Measurements from ENCODE around the gene PBX4.
"Not testable (repeated sequence)": the region's sequence is repeated elsewhere in the genome, so short reads cannot be mapped to it uniquely, and the experiment has no call there.

PBX4 gene, protein sequence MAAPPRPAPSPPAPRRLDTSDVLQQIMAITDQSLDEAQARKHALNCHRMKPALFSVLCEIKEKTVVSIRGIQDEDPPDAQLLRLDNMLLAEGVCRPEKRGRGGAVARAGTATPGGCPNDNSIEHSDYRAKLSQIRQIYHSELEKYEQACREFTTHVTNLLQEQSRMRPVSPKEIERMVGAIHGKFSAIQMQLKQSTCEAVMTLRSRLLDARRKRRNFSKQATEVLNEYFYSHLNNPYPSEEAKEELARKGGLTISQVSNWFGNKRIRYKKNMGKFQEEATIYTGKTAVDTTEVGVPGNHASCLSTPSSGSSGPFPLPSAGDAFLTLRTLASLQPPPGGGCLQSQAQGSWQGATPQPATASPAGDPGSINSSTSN

GRCh38 chr19:19618219-19619051 is at the start of gene PBX4:
TSS of gene PBX4 (minus strand) at chr19:19618687. CDS start at chr19:19618629, 58 bp downstream.
- DNase-seq (ENCODE audit: low spot score), result peak; percentile 92

- not testable (repeated sequence) for DNase-seq (ENCODE audit: low spot score)
Observed at GRCh38 chr19:19665420-19665948, 47.0 kb upstream of the PBX4 start.

DNA sequence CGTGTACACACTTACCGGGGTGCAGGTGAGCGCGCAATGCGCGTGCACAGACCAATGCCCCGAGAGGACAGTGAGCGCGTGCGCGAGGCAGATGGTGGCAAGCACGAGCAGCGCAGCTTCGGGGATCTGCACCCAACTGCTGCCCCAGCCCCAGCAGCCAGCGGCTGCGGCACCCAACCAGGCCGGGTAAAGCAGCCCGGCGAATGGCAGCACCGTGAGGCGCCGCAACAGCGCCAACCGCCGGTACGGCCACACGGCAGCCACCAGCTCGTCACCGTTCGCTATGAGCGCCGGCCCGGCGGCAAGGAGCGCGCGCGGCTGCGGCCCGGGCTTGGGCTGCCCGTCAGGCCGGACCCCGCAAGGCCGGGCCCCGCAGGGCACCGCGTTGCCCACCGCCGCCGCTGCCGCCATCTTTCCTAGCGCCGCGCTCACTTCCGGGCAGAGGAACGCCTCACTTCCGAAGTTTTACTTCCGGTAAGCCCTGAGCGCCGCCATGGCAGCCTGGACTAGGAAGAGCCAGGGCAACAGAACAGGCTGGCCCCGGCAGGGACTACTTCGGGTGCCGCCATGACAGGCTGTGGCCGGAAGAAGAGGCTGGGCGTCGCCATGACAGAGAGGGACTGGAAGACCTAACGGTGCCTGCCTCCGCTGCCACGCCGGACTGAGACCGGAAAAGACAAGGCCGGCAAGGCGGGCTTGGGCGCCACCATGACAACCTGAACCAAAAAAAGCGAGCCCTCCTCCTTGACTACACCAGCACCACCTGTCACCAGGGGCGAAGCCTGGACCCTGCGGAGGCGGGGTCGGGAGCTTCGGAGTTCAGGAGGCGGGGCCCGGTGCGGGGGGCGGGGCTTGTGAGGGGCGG is 45.0 kb upstream of the PBX4 start, which contains the start of gene ATP13A1:
Gene ATP13A1 (minus strand): TSS at position 421 of the 865 bp plus-strand sequence. CDS start 10 bp downstream, at position 411.
- peak; percentile 99 for DNase-seq (ENCODE audit: low spot score)

GRCh38 chr19:19662871-19663255 is 44.4 kb upstream of the PBX4 start:
- DNase-seq (ENCODE audit: low spot score), result no peak

DNA sequence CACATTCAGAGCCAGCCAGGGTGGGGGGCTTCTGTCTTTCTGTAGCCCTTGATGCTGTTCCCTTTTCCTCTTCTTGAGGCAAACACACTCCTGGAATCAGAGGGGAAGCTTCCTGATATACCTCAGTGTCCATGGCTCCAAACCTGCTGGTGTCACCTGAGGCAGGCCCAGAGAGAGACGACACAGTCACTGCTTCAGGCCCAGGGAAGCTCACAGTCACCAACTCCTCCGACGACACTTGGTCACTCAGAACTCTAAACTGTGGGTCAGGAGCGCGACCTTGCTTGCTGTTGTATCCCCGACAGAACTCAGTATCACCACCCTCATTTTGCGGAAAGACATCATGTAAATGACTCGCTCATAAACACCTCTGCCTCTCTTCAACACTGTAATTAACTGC is 43.9 kb upstream of the PBX4 start:
- DNase-seq (ENCODE audit: low spot score), result no peak

DNA sequence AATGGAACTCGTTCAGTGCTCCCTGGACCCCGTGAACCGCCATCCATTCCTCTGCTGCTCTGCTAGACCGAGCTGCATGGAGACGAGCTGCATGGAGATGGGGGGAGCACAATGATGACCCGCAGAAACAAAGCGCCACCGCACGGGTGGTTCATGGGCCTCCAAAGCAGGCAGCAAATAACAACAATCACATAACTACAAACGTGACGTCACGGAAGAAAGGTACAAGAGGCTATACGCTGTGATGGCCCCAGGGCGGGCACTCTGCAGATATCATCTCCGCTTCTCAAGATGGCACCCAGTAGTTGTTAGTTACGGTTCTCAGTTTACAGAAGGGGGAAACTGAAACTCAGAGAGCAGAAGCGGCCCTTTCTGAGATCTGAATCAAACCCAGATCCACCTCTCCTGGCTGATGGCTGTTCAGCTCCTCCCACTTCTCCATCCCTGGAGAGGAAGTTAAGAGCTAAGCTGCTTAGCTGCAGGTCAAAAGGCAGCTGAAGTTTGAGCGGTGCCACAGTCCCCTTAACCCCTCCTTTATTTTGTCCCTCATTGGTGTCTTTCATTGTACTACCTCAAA is 43.3 kb upstream of the PBX4 start:
- no peak for DNase-seq (ENCODE audit: low spot score)

DNA sequence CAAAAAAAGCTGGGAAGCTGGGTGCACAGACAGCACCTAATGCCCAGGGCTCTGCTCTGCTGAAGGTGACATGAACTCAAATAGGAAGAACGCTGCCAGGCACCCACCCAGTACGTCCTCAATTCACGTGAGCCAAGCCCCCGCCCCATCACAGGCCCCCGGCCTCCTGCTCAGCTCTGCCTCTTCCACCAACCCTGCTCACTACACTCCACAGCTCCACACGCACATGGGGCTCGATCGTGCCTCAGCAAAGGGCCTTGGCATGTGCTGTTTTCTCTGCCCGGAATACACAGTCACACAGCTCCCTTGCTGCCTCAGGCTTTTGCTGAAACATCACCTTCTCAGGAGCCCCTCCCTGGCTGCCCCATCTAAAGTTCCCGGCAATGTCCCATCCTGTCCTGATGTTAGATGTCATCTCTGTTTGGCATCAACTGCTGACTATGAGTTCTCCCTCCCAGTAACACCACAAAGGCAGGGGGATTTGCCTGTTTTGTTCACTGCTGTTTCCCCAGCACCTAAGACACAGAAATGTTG is 42.7 kb upstream of the PBX4 start:
- no peak for DNase-seq (ENCODE audit: low spot score)

- no peak for DNase-seq (ENCODE audit: low spot score)
Observed at GRCh38 chr19:19659646-19660245, 41.3 kb upstream of the PBX4 start.

DNA sequence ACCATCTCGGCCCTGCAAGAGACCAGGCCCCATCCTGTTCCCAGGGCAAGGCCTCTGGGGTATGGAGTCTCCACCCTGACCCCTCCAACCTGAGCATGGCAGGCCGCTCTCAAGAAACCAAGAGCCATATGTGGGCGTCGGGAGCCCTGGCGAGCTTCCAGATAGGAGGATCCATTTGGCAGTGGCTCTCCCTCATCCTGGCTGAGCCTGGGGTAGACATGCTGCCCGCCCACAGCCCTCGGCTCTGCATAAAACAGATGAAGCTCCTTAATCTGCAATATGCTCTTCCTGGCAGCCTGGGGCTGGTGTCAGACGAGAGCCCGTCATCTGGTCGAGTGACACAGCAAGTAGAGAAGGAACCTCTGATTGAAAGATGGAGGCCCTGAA is 38.9 kb upstream of the PBX4 start:
- DNase-seq (ENCODE audit: low spot score), result no peak

DNA sequence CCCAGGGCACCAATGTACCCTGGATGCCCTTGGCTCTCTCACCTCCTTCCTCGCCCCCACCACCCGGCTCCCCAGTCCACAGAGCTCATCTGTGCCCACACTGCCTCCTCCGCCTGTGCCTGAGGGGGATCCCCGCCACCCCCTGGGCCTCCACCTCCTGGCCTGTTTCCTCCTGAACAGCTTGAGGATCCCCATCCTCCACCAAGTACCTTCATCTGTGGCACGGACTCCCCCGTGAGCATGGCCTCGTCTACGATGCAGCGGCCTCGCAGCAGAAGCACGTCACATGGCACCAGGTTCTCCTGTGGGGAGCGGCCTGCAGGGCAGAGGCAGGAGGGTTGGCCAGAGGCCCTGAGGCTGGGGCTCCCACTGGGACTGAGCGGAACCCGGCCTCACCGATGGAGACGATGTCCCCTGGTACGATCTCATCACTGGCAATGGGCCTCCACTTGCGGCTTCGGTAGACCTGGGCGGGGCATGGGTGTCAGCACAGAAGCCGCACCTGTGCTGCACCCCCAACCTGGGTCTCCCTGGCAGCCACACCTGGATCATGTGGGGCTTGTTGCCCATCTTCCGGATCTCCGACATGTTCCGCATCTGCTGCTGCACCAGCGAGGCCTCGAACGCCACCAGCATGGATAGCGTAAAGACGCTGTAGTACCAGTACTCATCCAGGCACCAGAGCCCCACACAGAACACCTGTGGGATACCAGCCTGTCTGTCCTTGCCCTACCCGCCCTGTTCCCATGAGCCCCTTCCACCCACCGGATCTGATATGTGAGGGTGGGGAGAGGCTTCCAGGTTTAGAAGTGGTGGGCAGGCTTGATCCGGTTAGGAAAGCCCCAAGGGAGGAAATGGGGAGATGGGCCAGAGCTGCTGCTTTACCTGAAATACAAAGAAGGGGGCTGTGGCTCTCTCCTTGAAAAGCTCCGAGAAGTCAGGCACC is 38.2 kb upstream of the PBX4 start:
- DNase-seq (ENCODE audit: low spot score), result no peak

DNA sequence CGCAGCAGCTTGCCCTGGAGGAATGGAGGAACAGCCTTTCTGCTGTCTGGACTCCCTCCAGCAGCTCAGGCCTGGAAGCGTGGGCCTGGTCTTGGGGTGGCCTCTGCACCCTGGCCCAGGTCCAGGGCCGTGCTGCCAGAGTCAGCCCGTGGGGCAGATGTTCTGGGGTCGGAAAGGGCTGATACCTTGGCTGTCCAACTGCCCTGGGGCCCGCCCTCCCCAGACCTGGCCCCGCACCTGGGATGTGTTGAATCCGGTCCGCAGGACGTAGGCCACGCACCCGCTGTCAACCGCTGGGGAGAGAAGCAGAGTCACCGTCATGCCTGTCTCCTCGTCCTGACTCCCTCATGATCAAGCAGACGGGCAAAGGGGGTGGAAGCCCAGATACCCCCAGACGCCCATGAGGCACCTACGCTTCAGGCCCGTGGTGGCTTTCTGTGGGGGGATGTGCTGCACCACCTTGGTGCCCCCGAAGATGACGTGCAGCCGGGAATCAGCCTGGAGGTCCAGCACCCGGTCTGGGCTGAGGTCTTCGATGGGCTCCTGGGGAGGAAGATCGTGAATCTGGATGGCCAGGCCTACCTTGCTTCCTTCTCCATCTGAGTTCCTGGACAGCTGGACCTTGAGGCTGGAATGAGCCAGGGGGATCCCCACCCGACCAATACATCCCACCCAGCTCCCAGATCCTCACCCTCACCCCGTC is 37.3 kb upstream of the PBX4 start:
- no peak for DNase-seq (ENCODE audit: low spot score)

GRCh38 chr19:19655051-19655594 is 36.6 kb upstream of the PBX4 start:
- no peak for DNase-seq (ENCODE audit: low spot score)

DNA sequence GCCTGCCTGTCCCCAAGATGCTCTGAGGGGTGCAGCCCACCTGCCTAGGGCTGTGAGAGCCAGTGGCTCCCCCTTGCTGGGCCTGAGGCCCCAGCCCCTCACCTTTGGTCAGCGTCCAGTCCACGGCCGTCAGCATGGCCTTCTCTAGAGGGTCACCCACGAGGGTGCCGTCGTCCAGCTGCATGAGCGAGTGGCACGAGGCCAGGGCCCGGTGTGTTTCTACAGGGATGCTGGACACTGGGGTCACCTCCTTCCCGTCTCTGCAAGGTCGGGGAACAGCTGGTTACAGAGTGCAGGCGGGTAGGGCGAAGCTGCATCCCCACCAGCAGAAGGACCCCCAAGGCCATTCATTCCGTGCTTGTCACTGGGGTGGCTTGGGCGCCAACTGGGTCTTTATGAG is 36.0 kb upstream of the PBX4 start:
- no peak for DNase-seq (ENCODE audit: low spot score)

- no peak for DNase-seq (ENCODE audit: low spot score)
Observed at GRCh38 chr19:19653597-19654147, 35.2 kb upstream of the PBX4 start.

- DNase-seq (ENCODE audit: low spot score), result no peak
Observed at GRCh38 chr19:19652482-19653295, 34.2 kb upstream of the PBX4 start.

GRCh38 chr19:19651076-19651475 is 32.6 kb upstream of the PBX4 start:
- no peak for DNase-seq (ENCODE audit: low spot score)

DNA sequence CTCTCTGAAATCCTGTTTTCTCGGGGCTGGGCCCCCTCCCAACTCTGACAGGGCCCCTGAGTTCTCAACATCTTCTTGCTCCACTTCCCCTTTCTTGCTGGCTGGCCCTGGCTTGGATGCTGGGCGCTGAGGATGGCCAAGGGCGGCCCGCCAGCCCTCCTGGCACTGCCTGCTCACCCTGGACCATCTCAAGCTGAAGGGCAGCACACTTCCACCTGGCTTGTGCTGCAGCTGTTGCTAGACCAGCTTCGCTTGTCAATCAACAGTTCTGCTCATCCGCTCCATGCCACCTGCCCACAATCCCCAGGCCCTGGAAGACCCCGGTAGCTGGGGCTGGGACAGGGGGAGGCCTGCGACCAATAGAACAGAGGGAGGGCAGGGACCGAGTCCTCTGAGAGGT is 31.8 kb upstream of the PBX4 start:
- DNase-seq (ENCODE audit: low spot score), result no peak

DNA sequence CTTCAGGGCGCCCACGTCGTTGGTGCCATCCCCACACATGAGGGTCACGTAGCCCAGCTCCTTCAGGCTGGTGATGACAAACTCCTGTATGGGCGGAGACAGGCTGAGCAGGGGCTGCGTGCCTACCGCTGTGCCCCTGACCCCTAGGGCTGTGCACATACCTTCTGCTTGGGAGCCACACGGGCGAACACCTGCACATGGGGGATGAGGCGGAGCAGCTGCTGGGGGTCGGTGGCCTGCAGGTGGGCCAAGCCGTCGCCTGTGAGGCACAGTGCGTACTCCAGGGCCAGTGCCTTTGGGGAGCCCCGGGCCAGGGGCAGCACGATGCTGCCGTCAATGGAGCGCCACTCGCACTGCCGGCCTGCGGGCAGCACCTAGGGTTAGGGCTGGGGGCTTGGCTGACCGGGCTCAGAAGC is 31.1 kb upstream of the PBX4 start:
- DNase-seq (ENCODE audit: low spot score), result no peak

Measured in kidney tubule cell (primary cell).